Liver (tissue), 9 donors: Measurements from ENCODE around the gene SMYD4. TPM values are rescaled to one million over a fixed set of nuclear protein-coding genes. Genes with fewer than 3 reads are reported as not detected.
A peak's percentile ranks its signal among the peaks of the same experiment; 100 is the strongest.

Experiments used
- DNase-seq: peaks from one replicate; pipeline ENCODE4 v3.0.0-alpha.2; 2017; ENCODE audit warnings: low spot score
- H3K27ac ChIP-seq, 2 donors: one replicate each; pipeline ENCODE4 v1.7.0; 2013; ENCODE audit warnings: inconsistent platforms in 2 of 2, low read length in 2 of 2, control low read depth in 1 of 2, low read depth in 1 of 2, mild to moderate bottlenecking in 1 of 2
- H3K27me3 ChIP-seq, 4 donors: one replicate each; pipeline versions ENCODE4 v1.6.1 to v1.7.0; 2013; ENCODE audit warnings: low read length in 3 of 4, inconsistent platforms in 1 of 4, mild to moderate bottlenecking in 1 of 4, moderate library complexity in 1 of 4; ENCODE audit not compliant: control insufficient read depth in 4 of 4, insufficient read depth in 4 of 4
- H3K36me3 ChIP-seq, 4 donors: one replicate each; pipeline versions ENCODE4 v1.6.1 to v1.7.0; 2013; ENCODE audit warnings: low read length in 3 of 4, mild to moderate bottlenecking in 3 of 4, low read depth in 1 of 4, moderate library complexity in 1 of 4; ENCODE audit not compliant: control insufficient read depth in 4 of 4, insufficient read depth in 3 of 4
- H3K4me1 ChIP-seq, 4 donors: one replicate each; pipeline versions ENCODE4 v1.6.1 to v1.7.0; 2013; ENCODE audit warnings: low read length in 3 of 4, mild to moderate bottlenecking in 3 of 4, moderate library complexity in 1 of 4; ENCODE audit not compliant: control insufficient read depth in 4 of 4, insufficient read depth in 4 of 4
- H3K4me3 ChIP-seq, 3 donors: one replicate each; pipeline versions ENCODE4 v1.6.1 to v1.7.0; 2013; ENCODE audit warnings: low read length in 3 of 3, control low read depth in 1 of 3, low read depth in 1 of 3, mild to moderate bottlenecking in 1 of 3
- H3K9ac ChIP-seq, 2 donors: one replicate each; pipeline ENCODE4 v1.7.0; 2013; ENCODE audit warnings: low read length in 2 of 2, mild to moderate bottlenecking in 2 of 2, moderate library complexity in 2 of 2, control low read depth in 1 of 2, low read depth in 1 of 2
- H3K9me3 ChIP-seq, 4 donors: one replicate each; pipeline versions ENCODE4 v1.6.1 to v1.7.0; 2013; ENCODE audit warnings: low read length in 3 of 4; ENCODE audit not compliant: control insufficient read depth in 4 of 4
- ATF3 ChIP-seq: IDR thresholded peaks from 2 replicates; pipeline ENCODE4 v1.6.1; 2016; ENCODE audit warnings: antibody characterized with exemption
- EGR1 ChIP-seq, 2 donors: IDR thresholded peaks; 2 replicates each; pipeline ENCODE4 v1.6.1; 2016 to 2018; ENCODE audit warnings: antibody characterized with exemption in 2 of 2, low read depth in 2 of 2
- FOXA1 ChIP-seq: IDR thresholded peaks from 2 replicates; pipeline ENCODE4 v1.6.1; 2016; ENCODE audit warnings: antibody characterized with exemption
- GABPA ChIP-seq, 2 donors: IDR thresholded peaks in 1 of 2; conservative IDR thresholded peaks in 1 of 2; 2 replicates each; pipeline ENCODE4 v1.6.1; 2016; ENCODE audit warnings: antibody characterized with exemption in 2 of 2, mild to moderate bottlenecking in 1 of 2, moderate library complexity in 1 of 2
- HNF4A ChIP-seq, 2 donors: conservative IDR thresholded peaks; 2 replicates each; pipeline ENCODE4 v1.6.1; 2016; ENCODE audit warnings: antibody characterized with exemption in 2 of 2, mild to moderate bottlenecking in 2 of 2
- HNF4G ChIP-seq: IDR thresholded peaks from 2 replicates; pipeline ENCODE4 v1.6.1; 2016; ENCODE audit warnings: antibody characterized with exemption
- JUND ChIP-seq, 2 donors: IDR thresholded peaks; 2 replicates each; pipeline ENCODE4 v1.6.1; 2016; ENCODE audit warnings: antibody characterized with exemption in 2 of 2
- NR2F2 ChIP-seq: IDR thresholded peaks from 2 replicates; pipeline ENCODE4 v1.6.1; 2016; ENCODE audit warnings: antibody characterized with exemption
- RAD21 ChIP-seq, 2 donors: IDR thresholded peaks; 2 replicates each; pipeline ENCODE4 v1.6.1; 2016; ENCODE audit warnings: antibody characterized with exemption in 2 of 2, mild to moderate bottlenecking in 2 of 2
- RXRA ChIP-seq, 2 donors: IDR thresholded peaks; 2 replicates each; pipeline ENCODE4 v1.6.1; 2017 to 2018; ENCODE audit warnings: antibody characterized with exemption in 2 of 2, mild to moderate bottlenecking in 1 of 2
- SP1 ChIP-seq: IDR thresholded peaks from 2 replicates; pipeline ENCODE4 v1.6.1; 2018; ENCODE audit warnings: antibody characterized with exemption, mild to moderate bottlenecking
- TAF1 ChIP-seq: conservative IDR thresholded peaks from 2 replicates; pipeline ENCODE4 v1.6.1; 2016; ENCODE audit warnings: antibody characterized with exemption, mild to moderate bottlenecking
- YY1 ChIP-seq: IDR thresholded peaks from 2 replicates; pipeline ENCODE4 v1.6.1; 2016; ENCODE audit warnings: antibody characterized with exemption, mild to moderate bottlenecking
- ZBTB33 ChIP-seq: IDR thresholded peaks from 2 replicates; pipeline ENCODE4 v1.6.1; 2016; ENCODE audit warnings: antibody characterized with exemption
- WGBS: extraction: QIAGEN DNeasy Blood & Tissue Kit; methylation state at CpG from one replicate; pipeline ENCODE4 v1.1.7; 2013; 5-methylcytosine and 5-hydroxymethylcytosine counted together
- polyA plus RNA-seq, 2 donors: library from polyadenylated mRNA; stranded (reverse) in 1 of 2; unstranded in 1 of 2; fragments of 200-250 nt in 1 of 2; fragments of >200 nt in 1 of 2; fragmentation: Nextera tagmentation in 1 of 2; extraction: Ambion mirVana in 1 of 2; gene quantifications; one replicate each; pipeline versions ENCODE4 v1.2.1 to v1.2.3, GENCODE V29; 2013 to 2015
- total RNA-seq, 2 donors: library from RNA; depleted of rRNA; stranded (reverse); fragments of >200 nt; gene quantifications; one replicate each; pipeline ENCODE4 v1.2.3, GENCODE V29; 2014
- TF ChIP-seq, protein P1 (sequence below): IDR thresholded peaks from 2 replicates; pipeline ENCODE4 v1.6.1; 2016; ENCODE audit warnings: antibody characterized with exemption, mild to moderate bottlenecking
- TF ChIP-seq, protein P2 (sequence below): IDR thresholded peaks from 2 replicates; pipeline ENCODE4 v1.6.1; 2016; ENCODE audit warnings: antibody characterized with exemption
- donor health status: healthy.
- donor health status: healthy.
- donor health status: healthy.
- donor health status: healthy.
- donor health status: healthy.

Gene SMYD4
- total and polyA plus RNA-seq, 4 donors: 2.2 to 9.5 (median 5.2) TPM

DNA sequence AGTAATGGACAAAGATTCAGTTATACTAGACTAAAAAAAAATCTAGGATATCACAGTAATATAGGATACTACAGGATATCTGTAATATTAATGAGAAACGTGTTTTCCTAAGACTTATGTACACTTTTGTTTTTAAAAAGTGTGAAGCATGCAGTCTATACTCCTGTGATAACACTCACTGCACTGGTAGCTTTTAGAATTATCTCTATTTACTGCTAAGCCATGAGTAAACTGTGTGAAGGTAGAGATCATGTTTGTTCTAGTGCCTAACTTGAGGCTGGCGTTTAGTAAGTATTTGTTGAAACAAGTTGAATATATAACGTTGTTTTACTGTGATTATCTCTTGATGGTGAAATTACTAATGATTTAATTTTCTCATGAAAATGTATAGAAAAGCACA is 24.0 kb upstream of the SMYD4 start:
- TF ChIP-seq, protein P1, sequence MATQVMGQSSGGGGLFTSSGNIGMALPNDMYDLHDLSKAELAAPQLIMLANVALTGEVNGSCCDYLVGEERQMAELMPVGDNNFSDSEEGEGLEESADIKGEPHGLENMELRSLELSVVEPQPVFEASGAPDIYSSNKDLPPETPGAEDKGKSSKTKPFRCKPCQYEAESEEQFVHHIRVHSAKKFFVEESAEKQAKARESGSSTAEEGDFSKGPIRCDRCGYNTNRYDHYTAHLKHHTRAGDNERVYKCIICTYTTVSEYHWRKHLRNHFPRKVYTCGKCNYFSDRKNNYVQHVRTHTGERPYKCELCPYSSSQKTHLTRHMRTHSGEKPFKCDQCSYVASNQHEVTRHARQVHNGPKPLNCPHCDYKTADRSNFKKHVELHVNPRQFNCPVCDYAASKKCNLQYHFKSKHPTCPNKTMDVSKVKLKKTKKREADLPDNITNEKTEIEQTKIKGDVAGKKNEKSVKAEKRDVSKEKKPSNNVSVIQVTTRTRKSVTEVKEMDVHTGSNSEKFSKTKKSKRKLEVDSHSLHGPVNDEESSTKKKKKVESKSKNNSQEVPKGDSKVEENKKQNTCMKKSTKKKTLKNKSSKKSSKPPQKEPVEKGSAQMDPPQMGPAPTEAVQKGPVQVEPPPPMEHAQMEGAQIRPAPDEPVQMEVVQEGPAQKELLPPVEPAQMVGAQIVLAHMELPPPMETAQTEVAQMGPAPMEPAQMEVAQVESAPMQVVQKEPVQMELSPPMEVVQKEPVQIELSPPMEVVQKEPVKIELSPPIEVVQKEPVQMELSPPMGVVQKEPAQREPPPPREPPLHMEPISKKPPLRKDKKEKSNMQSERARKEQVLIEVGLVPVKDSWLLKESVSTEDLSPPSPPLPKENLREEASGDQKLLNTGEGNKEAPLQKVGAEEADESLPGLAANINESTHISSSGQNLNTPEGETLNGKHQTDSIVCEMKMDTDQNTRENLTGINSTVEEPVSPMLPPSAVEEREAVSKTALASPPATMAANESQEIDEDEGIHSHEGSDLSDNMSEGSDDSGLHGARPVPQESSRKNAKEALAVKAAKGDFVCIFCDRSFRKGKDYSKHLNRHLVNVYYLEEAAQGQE: no peak
- no peak for TF ChIP-seq EGR1 (IDR thresholded peaks at IDR 0.05; ENCODE audit: low read depth in 2 of 2)
- TF ChIP-seq JUND (IDR thresholded peaks at IDR 0.05): no peak
- no peak for TF ChIP-seq HNF4G
- no peak for TF ChIP-seq FOXA1
- TF ChIP-seq, protein P2, sequence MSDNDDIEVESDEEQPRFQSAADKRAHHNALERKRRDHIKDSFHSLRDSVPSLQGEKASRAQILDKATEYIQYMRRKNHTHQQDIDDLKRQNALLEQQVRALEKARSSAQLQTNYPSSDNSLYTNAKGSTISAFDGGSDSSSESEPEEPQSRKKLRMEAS: no peak
- TF ChIP-seq RAD21 (IDR thresholded peaks at IDR 0.05): no peak
- TF ChIP-seq YY1: no peak
- no peak for TF ChIP-seq HNF4A (conservative IDR thresholded peaks at IDR 0.05)
- TF ChIP-seq TAF1: no peak
- TF ChIP-seq ZBTB33: no peak
- TF ChIP-seq SP1: no peak
- no peak for TF ChIP-seq GABPA (IDR thresholded peaks at IDR 0.05 in 1 of 2, conservative IDR thresholded peaks at IDR 0.05 in 1 of 2)
- no peak for TF ChIP-seq ATF3
- 54% methylated on average over 3 of the region's 3 CpGs for WGBS
- no peak for DNase-seq
- Histone ChIP-seq H3K9me3 (no peaks in the 10 kb centered on the region), H3K36me3 (peaks cover 0 to 18% (median 14%) of the 10 kb centered on the region in 4 donors), H3K4me3 (no peak overlapping the region), H3K4me1 (peaks cover 0 to 8% (median under 1%) of the 10 kb centered on the region in 4 donors), H3K27me3 (no peaks in the 10 kb centered on the region), H3K27ac (no peak overlapping the region), H3K9ac (no peak overlapping the region)

- Histone ChIP-seq H3K27ac (no peak overlapping the region), H3K9me3 (no peaks in the 10 kb centered on the region), H3K27me3 (no peaks in the 10 kb centered on the region), H3K4me1 (peaks cover 0 to 8% (median under 1%) of the 10 kb centered on the region in 4 donors), H3K4me3 (no peak overlapping the region), H3K36me3 (peaks cover 0 to 20% (median 15%) of the 10 kb centered on the region in 4 donors), H3K9ac (no peak overlapping the region)
- TF ChIP-seq ATF3 (no peak), SP1 (peak; percentile 39), YY1 (peak; percentile 15), HNF4A (conservative IDR thresholded peaks at IDR 0.05) (peak; percentile 69 to 72), GABPA (IDR thresholded peaks at IDR 0.05 in 1 of 2, conservative IDR thresholded peaks at IDR 0.05 in 1 of 2) (peak in 1 of 2 donors; percentile 29), TAF1 (no peak), NR2F2 (peak; percentile 98), FOXA1 (no peak), RAD21 (IDR thresholded peaks at IDR 0.05) (peak; percentile 14 to 43), ZBTB33 (no peak), RXRA (IDR thresholded peaks at IDR 0.05) (peak; percentile 66 to 73), HNF4G (no peak)
- TF ChIP-seq, protein P1: no peak
- TF ChIP-seq, protein P2: peak; percentile 48
- DNase-seq: no peak
- WGBS: 36% methylated on average over 6 of the region's 6 CpGs
Observed at GRCh38 chr17:1852327-1852726, 22.6 kb upstream of the SMYD4 start.
